Left colon (tissue), 2 donors: ENCODE data around the gene TLE4. TPM values are rescaled to one million over a fixed set of nuclear protein-coding genes. Genes with fewer than 3 reads are reported as not detected.
"Not testable (repeated sequence)": the region's sequence is repeated elsewhere in the genome, so short reads cannot be mapped to it uniquely, and the experiment has no call there.

Experiments
- ATAC-seq: fragments of 200-7000 bp; cut with Tn5 transposase; one replicate; pipeline ENCODE4 v1.9.1; 2020; ENCODE audit warnings: mild to moderate bottlenecking, moderate library complexity
- DNase-seq, 2 donors: peaks; one replicate each; pipeline ENCODE4 v3.0.0-alpha.2; 2020
- intact Hi-C, 2 donors: fragments of 100-400 bp; cut with DNase I in 1 of 2; cut with micrococcal nuclease in 1 of 2; formaldehyde crosslinking; loops; one replicate each; pipeline versions ENCODE4 v1.11.2 to v1.14.0; 2022; cut with DNase I, micrococcal nuclease
- long read RNA-seq: library from polyadenylated mRNA; unstranded; transcript quantifications from one replicate; pipeline ENCODE4 v2.0.0, GENCODE V29; 2021
- total RNA-seq, 2 donors: library from RNA; stranded (reverse); fragmentation: NEBNext Ultra II Directional; extraction: Animal tissue kit (Norgen Biotek cat#: 25700); gene quantifications; one replicate each; pipeline ENCODE4 v1.2.1, GENCODE V29; 2021
- donor health status: DM: no; HTN: no; CAD: no.
- donor health status: DM: yes; HTN: yes; CAD: no.

The TLE4 gene
- 10 to 100 TPM; 22.2 to 29.8 TPM for total RNA-seq
- long read RNA-seq, partial matches to known transcripts = 2 of 4 reads
- long read RNA-seq, other reads (novel, unspliced or antisense) = 2 of 4 reads

DNA sequence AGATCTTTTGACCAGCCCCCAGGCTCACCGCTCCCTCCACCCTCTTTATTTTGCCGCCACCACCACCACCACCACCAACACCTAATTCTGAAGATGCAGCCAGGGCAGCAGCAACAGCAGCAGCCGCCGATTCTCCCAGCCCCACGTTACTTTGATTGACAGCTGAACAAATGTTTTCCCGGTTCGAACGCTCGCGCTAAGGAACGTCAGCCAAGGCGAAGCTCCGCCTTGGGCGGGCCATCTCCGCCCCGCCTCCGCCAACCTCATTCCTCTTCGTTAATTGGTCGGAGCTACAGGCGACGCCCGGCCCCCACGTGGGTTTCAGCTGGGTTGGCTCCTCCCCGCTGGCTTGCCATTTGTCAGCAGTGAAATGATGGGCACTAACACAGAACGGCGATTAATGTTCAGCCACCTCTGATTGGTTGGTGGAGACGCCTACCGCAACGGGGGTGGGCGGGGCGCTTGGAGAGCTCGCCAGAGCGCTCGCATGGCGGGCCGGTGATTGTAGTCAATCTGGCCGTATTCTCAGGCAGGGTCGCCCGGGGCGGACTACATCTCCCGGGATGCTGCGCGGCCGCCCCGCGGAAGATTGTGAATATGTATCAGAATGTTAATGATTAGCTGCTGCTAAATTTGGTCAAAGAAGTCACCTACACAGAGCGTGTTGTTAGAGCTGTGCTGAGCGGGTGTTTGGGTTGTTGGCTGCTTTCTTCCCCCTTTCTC is at the start of gene TLE4:
Gene TLE4, plus strand, starts transcription at position 657 of the 723 bp plus-strand sequence. CDS start 826 bp downstream, outside the sequence.
- DNase-seq = peak; percentile 99 to 100
- peak; percentile 90 for ATAC-seq
- intact Hi-C loops = no loop called here

- intact Hi-C loops = no loop called here
- no peak for ATAC-seq
- DNase-seq = no peak
Observed at GRCh38 chr9:79522793-79523192, 49.0 kb upstream of the TLE4 start.

- no peak for ATAC-seq
- no peak for DNase-seq
- intact Hi-C loops = no loop called here
Observed at GRCh38 chr9:79524266-79524665, 47.5 kb upstream of the TLE4 start.

- ATAC-seq = no peak
- no peak for DNase-seq
- intact Hi-C loops = no loop called here
Observed at GRCh38 chr9:79526149-79526672, 45.6 kb upstream of the TLE4 start.

DNA sequence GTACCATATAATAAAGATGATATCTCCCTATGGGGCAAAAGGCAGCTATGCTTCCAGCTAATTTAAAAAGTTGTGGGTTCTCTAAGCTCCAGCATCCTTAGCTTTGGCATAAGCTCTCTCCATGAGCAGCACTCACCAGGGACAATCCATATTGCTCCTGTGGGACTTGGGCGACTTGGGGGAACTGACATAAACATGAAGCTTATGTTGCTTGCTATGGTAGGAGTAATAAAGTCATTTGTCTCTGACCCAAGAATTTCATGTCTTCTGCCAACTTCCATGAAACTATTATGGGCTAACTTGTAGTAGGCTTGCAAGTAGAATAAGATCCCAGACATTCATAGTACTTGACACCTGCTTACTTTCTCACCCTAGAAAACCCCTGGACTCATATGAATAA is 36.2 kb upstream of the TLE4 start:
- ATAC-seq (no peak), DNase-seq (no peak)
- intact Hi-C loops = no loop called here

- intact Hi-C loops = no loop called here
- ATAC-seq = no peak
Observed at GRCh38 chr9:79537838-79538237, 33.9 kb upstream of the TLE4 start.

GRCh38 chr9:79542735-79543620 is 28.8 kb upstream of the TLE4 start:
- intact Hi-C loops = no loop called here
- DNase-seq (no peak), ATAC-seq (no peak)

More at GRCh38 chr9:79537838-79538237, 33.9 kb upstream of the TLE4 start:
- DNase-seq = no peak

DNA sequence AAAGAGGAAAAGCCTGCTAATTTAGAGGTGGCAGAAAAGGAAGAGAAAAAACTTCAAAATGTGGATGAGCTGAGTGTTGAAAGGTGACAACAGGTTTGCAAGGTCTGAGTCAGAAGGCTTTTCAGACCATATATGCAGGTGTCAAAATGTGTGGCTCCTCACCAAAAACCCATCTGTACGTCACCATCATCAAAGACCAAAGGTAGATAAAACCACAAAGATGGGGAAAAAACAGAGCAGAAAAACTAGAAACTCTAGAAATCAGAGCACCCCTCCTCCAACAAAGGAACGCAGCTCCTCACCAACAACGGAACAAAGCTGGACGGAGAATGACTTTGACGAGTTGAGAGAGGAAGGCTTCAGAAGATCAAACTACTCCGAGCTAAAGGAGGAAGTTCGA is 27.4 kb upstream of the TLE4 start:
- ATAC-seq, DNase-seq: not testable (repeated sequence)

DNA sequence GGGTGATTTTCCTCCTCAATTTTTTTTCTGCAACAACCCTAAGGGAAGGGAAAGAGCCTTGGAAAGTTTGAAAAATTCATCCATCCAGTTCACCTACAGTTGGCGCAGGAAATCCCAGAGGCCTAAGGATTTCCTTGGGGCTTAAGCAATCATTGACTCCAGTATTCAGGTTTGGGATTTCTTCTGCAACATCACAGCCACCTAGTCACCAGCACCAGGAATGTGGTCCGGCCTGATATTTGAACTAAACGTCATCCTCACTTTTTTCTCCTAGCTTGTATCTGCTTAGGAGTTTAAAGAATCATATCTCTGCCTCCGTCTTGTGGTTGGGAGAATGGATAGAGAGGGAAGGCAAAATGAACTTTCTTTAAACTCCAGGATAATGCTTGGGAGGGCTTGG is 20.2 kb upstream of the TLE4 start:
- ATAC-seq (no peak), DNase-seq (no peak)
- intact Hi-C loops = no loop called here

More for the DNA sequence above, 27.4 kb upstream of the TLE4 start:
- intact Hi-C loops = not testable (repeated sequence)

DNA sequence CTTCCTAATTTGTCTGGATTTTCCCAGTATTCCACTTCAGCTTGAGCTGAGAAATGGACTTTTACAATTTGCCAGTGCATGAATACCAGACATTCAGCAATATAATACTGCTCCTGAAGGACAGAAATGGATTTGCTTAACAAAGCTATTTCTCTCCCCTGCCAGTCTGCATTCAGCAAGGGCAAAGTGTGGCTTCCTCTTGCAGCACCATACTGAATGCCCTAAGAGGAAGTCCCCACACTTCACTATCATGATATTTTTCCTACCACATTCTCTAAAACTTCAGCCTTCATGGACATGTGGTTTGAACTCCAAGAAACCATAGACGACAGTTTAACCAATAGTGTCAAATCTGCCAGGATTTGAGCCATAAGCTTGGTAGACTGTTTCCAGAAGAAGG is 19.8 kb upstream of the TLE4 start:
- intact Hi-C loops = no loop called here
- no peak for DNase-seq
- no peak for ATAC-seq

DNA sequence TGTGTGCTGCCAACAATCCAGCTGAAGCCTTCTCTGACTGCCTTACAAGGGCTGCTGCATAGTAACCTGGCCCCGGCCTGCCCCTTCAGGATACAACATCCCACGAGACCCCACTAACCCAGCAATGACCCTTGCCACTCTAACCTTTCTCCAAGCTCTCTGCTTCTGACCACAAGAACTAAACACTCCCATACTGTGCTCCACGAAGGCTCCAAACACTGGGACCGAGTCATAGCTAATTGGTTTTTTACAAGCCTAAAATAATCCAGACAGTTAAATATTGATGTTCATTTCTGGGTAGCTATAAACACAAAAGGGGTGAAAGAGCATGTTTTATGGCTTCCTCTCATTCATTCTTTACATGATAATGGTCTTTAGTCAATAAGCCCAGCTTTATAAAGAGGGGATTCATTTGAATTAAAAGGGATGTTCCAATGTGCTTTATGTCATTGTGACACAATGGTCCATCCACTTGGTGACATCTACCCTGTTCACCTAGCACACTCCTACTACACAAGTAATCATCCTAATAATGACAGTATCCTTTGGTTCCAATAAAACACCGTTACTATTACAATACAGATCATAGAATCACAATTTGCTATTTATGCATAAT is 16.2 kb upstream of the TLE4 start:
- ATAC-seq = no peak
- peak in 1 of 2 donors; percentile 29 for DNase-seq

DNA sequence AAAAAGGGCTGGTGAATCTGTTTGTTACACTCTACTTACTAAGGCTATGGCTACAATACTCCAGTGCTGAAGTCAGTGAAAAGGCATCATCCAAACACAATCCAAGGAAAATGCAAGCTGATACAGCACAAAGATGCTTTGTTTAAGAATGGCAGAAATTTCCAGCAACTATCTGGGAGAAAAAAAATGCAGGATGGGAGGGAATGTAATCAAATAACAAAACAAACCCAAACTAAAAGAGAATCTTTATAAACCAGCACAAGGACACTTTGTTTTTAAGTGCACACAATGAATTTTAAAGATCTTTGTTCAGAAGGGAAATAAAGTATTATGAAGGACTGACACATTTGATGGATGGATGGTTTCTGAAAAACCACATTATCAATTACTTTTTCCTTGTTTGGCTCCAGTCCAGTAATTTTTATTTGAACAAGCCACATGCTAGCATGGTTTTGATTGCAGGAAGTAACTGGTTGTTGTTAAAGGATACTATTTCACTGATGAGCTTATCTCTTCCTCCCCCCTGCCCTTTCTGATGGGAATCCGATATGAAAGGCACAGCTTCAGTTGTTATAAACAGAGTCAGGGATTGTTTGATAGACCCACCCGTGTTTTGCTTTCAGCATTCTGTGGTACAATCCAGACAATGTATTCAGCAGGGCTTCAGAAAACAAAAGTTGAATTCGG is 12.1 kb upstream of the TLE4 start:
- DNase-seq (no peak), ATAC-seq (no peak)
- intact Hi-C loops = no loop called here

More for the DNA sequence above, 16.2 kb upstream of the TLE4 start:
- intact Hi-C loops = no loop called here

- no peak for DNase-seq
- intact Hi-C loops = no loop called here
- peak; percentile 33 for ATAC-seq
Observed at GRCh38 chr9:79562749-79563386, 8.9 kb upstream of the TLE4 start.

DNA sequence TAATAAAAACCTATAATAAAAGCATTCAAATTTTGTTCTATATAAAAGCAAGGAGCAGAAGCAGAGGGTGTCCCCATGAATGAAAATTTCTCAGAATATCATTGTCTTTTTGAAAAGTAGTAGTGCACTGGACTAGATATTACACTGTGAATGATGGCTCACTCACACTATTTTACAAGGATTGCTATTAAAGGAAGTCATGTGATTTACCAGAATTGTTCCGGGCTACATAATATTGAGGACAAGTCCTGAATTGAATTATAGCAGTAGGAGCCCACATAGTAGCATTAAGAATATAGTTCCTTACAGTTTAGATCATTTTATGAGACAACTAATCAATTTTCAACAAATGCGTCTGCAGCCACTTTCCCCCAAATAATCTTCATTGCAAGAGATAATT is 7.7 kb upstream of the TLE4 start:
- intact Hi-C loops = no loop called here
- ATAC-seq (no peak), DNase-seq (no peak)

GRCh38 chr9:79565245-79565644 is 6.5 kb upstream of the TLE4 start:
- DNase-seq = no peak
- intact Hi-C loops = no loop called here

DNA sequence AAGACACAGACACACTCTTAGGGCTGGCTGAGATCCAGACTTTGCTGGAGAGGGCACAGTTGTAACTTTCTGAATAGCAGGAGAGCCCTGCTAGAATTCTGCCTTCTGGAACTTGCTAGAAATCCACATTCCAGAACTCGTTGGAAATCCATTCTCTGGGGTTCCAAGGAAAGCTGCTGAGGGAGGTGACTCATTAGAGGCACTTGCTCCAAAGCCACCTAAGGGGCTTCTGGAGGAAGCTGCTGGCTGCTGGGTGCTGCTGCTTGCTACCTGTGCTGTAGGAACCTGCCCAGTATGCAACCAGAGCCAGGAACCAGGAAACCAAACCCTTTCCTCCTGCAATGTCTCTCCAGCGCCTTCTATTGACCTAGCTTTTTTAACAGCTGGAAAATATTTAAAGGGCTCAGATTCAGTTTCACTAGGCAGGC is 4.1 kb upstream of the TLE4 start:
- intact Hi-C loops = no loop called here
- no peak for ATAC-seq
- DNase-seq = no peak

More at GRCh38 chr9:79565245-79565644, 6.5 kb upstream of the TLE4 start:
- ATAC-seq = peak; percentile 50

- intact Hi-C loops = no loop called here
- ATAC-seq = no peak
- no peak for DNase-seq
Observed at GRCh38 chr9:79568337-79569101, 3.2 kb upstream of the TLE4 start.
